Stimulated activated naive CD8-positive, alpha-beta T cell treated with anti-CD3 and anti-CD28 coated beads, Interleukin-15, amount 100 ng/mL, for 72 hours (primary cell): Measurements from ENCODE around the gene MRPS27.

Source experiments
- ATAC-seq: fragments of 150-1000 bp; cut with Tn5 transposase; 2 replicates; pipeline ENCODE4 v1.10.0; 2021; ENCODE audit warnings: mild to moderate bottlenecking, moderate library complexity
- DNase-seq, 2 donors: peaks; one replicate each; pipeline ENCODE4 v3.0.0; 2021 to 2022
- H3K27ac Mint-ChIP-seq, 2 donors: one replicate each; pipeline ENCODE4 v1.8.0; 2022; ENCODE audit warnings: mild to moderate bottlenecking in 2 of 2, mixed read lengths in 2 of 2, moderate library complexity in 2 of 2
- H3K27me3 Mint-ChIP-seq: one replicate; pipeline ENCODE4 v1.8.0; 2022; ENCODE audit warnings: mixed read lengths
- H3K4me1 Mint-ChIP-seq: one replicate; pipeline ENCODE4 v1.8.0; 2022; ENCODE audit warnings: mild to moderate bottlenecking, mixed read lengths
- H3K4me3 Mint-ChIP-seq, 2 donors: one replicate each; pipeline ENCODE4 v1.8.0; 2022; ENCODE audit warnings: mild to moderate bottlenecking in 2 of 2, mixed read lengths in 2 of 2, moderate library complexity in 1 of 2
- H3K9me3 Mint-ChIP-seq, 2 donors: one replicate each; pipeline ENCODE4 v1.8.0; 2022; ENCODE audit warnings: mixed read lengths in 2 of 2

The MRPS27 gene

DNA sequence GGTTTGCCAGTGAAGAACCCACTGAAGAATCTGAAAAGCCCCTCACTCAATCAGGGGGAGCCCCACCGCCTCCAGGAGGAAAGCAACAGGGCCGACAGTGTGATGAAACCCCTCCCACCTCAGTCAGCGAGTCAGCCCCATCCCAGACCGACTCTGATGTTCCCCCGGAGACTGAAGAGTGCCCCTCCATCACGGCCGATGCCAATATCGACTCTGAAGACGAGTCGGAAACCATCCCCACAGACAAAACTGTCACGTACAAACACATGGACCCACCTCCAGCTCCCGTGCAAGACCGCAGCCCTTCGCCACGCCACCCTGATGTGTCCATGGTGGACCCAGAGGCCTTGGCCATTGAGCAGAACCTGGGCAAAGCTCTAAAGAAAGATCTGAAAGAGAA, 120.4 kb downstream of the MRPS27 start:
- Mint-ChIP-seq H3K27me3 (peaks cover 19% of the 10 kb centered on the region), H3K9me3 (peaks cover 14 to 15% of the 10 kb centered on the region in 2 donors), H3K4me1 (peaks cover 6% of the 10 kb centered on the region), H3K27ac (no peak overlapping the region), H3K4me3 (no peak overlapping the region)
- no peak for ATAC-seq
- DNase-seq = no peak

DNA sequence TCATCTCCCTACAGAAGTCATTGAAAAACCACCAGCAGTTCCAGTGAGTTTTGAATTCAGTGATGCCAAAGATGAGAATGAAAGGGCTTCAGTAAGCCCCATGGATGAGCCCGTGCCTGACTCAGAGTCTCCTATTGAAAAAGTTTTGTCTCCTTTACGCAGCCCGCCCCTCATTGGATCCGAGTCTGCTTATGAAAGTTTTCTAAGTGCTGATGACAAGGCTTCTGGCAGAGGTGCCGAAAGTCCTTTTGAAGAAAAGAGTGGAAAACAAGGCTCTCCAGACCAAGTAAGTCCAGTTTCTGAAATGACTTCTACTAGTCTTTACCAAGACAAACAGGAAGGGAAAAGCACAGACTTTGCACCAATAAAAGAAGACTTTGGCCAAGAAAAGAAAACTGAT, 122.6 kb downstream of the MRPS27 start:
- Mint-ChIP-seq H3K4me3 (no peak overlapping the region), H3K4me1 (peaks cover 7% of the 10 kb centered on the region), H3K27me3 (peaks cover 31% of the 10 kb centered on the region), H3K9me3 (peaks cover 14 to 15% of the 10 kb centered on the region in 2 donors), H3K27ac (no peak overlapping the region)
- no peak for ATAC-seq
- no peak for DNase-seq

DNA sequence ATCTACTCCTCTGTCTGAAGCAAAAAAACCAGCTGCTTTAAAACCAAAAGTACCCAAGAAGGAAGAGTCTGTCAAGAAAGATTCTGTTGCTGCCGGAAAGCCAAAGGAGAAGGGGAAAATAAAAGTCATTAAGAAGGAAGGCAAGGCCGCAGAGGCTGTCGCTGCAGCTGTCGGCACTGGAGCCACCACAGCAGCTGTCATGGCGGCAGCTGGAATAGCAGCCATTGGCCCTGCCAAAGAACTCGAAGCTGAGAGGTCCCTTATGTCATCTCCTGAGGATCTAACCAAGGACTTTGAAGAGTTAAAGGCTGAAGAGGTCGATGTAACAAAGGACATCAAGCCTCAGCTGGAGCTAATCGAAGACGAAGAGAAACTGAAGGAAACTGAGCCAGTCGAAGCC, 124.5 kb downstream of the MRPS27 start:
- H3K27ac Mint-ChIP-seq = no peak overlapping the region
- ATAC-seq = no peak
- H3K4me1 Mint-ChIP-seq = peaks cover 7% of the 10 kb centered on the region
- H3K9me3 Mint-ChIP-seq = peaks cover 14 to 15% of the 10 kb centered on the region in 2 donors
- no peak overlapping the region for H3K4me3 Mint-ChIP-seq
- no peak for DNase-seq
- H3K27me3 Mint-ChIP-seq = peaks cover 44% of the 10 kb centered on the region

DNA sequence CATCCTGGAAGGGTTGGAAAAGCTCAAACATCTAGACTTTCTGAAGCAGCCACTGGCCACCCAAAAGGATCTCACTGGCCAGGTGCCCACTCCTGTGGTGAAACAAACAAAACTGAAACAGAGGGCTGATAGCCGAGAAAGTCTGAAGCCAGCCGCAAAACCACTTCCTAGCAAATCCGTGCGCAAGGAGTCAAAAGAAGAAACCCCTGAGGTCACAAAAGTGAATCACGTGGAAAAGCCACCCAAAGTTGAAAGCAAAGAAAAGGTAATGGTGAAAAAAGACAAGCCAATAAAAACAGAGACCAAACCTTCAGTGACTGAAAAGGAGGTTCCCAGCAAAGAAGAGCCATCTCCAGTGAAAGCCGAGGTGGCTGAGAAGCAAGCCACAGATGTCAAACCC, 125.2 kb downstream of the MRPS27 start:
- Mint-ChIP-seq H3K27ac (no peak overlapping the region), H3K27me3 (peaks cover 47% of the 10 kb centered on the region), H3K4me1 (peaks cover 7% of the 10 kb centered on the region), H3K4me3 (peak overlapping the region in 1 of 2 donors; percentile 41), H3K9me3 (peaks cover 14 to 15% of the 10 kb centered on the region in 2 donors)
- peak; percentile 83 for ATAC-seq
- peak; percentile 5 to 57 for DNase-seq

DNA sequence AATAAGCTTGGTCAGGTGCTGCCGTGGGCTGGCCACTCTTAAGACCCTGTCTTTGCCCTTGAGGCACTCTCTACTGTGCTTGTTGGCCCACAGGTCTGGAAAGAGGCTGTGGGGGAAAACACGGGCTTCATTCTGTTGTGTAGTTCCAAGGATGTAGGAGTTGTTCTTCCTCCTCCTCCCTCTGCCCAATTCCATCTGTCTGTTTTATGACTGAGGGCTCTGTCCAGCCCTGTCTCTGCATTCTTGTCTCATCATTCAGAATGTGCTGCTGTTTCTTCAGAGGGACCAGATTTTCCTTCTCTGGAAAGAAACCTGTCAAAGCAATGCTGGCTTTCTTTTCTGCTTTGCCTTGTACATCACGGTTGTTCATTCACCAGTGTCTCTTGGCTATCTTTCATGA, 128.6 kb downstream of the MRPS27 start:
- no peak overlapping the region for H3K4me3 Mint-ChIP-seq
- peaks cover 14 to 15% of the 10 kb centered on the region in 2 donors for H3K9me3 Mint-ChIP-seq
- peaks cover 46% of the 10 kb centered on the region for H3K27me3 Mint-ChIP-seq
- no peak for DNase-seq
- ATAC-seq = no peak
- H3K4me1 Mint-ChIP-seq = peaks cover 7% of the 10 kb centered on the region
- no peak overlapping the region for H3K27ac Mint-ChIP-seq

DNA sequence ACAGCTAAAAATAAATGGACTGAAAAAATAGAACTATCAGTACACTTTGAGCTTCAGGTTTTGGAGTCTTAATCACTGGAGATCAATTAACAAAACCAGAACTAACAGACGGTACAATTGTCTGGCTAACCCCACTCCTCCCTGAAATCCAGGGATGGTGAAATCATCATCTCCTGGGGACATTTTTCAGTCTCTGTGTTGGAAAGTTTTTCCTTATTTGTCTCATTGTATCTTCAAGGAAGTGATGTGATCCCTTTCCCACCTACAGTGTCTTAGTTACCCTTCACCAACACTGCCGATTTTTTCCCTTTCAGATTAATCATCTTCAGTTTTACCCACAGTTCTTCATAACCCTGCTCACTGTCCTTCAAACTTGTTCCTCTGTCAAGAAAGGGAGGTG, 130.9 kb downstream of the MRPS27 start:
- DNase-seq (no peak), ATAC-seq (no peak)
- H3K27me3 Mint-ChIP-seq = peaks cover 28% of the 10 kb centered on the region
- no peaks in the 10 kb centered on the region for H3K4me1 Mint-ChIP-seq
- H3K9me3 Mint-ChIP-seq = no peaks in the 10 kb centered on the region
- no peak overlapping the region for H3K4me3 Mint-ChIP-seq
- H3K27ac Mint-ChIP-seq = no peak overlapping the region

DNA sequence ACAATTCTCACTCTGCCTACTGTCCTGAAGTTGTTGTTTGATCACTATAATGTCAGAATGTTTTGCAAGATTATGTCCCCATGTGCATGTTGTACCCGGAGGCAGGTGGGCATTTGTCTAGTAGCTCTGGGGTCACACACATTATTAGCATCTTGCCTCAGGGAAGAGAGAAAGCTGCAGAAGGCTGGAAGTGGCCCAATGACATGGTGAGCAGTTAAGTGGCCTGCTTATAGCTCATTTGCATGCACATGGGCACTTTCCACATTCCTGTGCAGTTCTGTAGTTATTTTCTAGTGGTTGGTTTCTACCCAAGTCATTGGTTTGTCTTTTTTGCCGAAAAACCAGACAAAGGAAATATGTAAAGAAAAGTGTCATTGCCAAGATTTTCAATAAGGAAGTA, 131.9 kb downstream of the MRPS27 start:
- ATAC-seq (no peak), DNase-seq (no peak)
- no peaks in the 10 kb centered on the region for H3K4me1 Mint-ChIP-seq
- H3K27ac Mint-ChIP-seq = no peak overlapping the region
- peaks cover 28% of the 10 kb centered on the region for H3K27me3 Mint-ChIP-seq
- no peak overlapping the region for H3K4me3 Mint-ChIP-seq
- no peaks in the 10 kb centered on the region for H3K9me3 Mint-ChIP-seq

DNA sequence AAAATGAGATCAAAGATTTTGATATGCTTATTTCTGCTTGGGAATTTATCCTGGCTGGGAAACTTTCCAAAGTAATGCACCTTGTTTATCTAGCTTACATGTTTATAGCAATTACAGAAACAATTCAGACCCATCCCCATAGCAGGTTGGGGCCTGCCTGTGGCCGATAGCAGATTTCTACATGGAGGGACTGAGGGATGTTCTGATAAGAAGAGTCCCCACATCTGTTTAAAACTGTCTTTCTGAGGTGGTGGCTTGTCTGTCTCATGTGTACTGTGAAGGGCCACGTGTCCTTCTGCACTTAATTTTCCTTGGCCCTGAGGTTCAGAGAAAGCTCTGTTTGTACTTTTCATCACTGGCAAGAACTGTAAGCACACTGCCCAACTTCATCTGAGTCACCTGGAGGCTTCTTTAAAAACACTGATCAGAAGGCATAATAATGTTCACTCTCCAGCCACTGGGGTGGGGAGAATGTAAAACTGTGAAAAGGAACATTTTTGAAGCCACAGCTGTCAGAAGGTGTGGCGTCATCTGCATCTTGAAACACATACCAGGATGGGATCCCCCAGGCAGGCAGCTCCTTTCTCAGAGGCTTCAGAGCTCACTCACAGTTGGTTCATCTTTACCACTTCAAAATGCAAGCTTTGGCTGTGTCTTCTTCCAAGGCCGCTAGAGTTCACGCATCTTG, 132.5 kb downstream of the MRPS27 start:
- DNase-seq = peak in 1 of 2 donors; percentile 27
- Mint-ChIP-seq H3K27ac (no peak overlapping the region), H3K27me3 (peaks cover 31% of the 10 kb centered on the region), H3K9me3 (no peaks in the 10 kb centered on the region), H3K4me3 (no peak overlapping the region), H3K4me1 (no peaks in the 10 kb centered on the region)
- peak; percentile 82 for ATAC-seq

DNA sequence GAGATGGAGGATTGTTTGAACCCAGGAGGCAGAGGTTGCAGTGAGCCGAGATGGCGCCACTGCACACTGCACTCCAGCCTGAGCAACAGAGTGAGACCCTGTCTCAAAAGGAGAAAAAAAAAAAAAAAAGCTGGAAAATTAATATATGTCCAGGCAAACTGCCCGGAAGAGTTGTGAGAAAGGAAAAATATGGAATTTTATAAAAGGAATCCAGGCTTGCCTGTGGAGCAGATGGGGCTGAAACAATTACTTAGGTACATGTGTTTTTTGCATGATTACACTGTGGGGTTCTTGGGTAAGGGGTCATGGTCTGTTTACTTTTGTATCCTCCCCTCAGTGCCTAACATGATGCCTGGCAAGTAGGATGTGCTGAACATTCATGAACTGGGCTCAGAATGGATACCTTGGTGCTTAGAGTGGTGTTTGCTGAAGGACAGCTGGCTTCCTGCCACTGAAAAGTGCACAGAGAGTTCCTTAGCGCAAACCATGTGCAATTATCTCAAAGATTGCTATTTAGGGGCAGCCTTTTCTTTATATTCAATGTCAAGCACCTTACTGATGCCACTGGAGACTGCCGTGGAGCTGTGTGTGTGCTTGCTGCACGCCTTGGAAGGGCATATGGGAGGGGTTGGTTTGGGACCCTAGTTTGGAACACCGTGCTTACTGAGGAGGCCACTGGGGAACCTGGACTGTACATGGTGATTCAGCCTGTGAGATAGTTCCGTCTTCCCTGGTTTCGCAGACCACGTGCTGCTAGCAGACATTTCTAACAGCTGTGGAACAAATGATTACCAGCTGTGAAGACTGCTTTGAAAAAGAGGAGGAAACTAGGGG, 134.3 kb downstream of the MRPS27 start:
- Mint-ChIP-seq H3K9me3 (no peaks in the 10 kb centered on the region), H3K4me1 (no peaks in the 10 kb centered on the region), H3K4me3 (no peak overlapping the region), H3K27me3 (peaks cover 29% of the 10 kb centered on the region), H3K27ac (no peak overlapping the region)
- ATAC-seq (no peak), DNase-seq (no peak)

DNA sequence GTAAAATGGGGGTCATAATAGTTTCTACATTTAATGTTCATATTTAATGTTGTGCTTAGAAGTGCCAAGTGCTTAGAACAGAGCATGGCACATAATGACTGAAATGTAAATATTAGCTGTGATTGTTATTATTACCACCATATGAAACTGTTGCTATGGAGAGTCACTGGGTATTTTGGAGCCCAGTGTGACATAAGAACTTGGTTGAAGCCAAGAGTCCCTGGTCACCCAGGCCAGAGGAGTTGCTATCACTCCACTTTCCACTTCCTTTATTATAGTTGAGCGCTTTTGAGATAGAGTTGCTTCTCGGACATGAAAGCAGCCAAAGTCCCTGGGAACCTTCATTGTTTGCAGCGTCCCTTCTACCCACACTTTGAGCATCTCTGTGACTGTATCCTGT, 135.6 kb downstream of the MRPS27 start:
- H3K4me3 Mint-ChIP-seq = no peak overlapping the region
- no peaks in the 10 kb centered on the region for H3K4me1 Mint-ChIP-seq
- ATAC-seq (no peak), DNase-seq (no peak)
- no peak overlapping the region for H3K27ac Mint-ChIP-seq
- H3K9me3 Mint-ChIP-seq = no peaks in the 10 kb centered on the region
- H3K27me3 Mint-ChIP-seq = peaks cover 31% of the 10 kb centered on the region

DNA sequence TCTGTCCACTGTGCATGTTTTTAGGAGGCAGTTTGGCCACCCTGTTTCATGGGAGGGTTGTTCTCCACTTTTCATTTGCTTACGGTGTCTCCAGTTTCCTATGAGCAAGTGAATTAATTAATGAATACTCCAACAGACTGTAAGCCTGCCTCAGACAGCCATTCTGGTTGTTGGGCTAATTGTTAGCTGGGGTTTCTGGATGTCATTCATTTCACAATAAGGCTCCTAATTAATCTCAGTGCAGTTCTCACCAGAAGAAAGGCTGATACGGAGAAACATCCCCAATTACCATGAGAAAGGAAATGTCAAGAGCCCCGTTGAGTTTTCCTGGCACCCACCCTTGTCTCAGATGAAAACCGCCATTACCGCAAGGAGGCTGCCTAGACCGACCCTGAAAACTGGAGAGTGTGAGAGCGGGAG, 136.9 kb downstream of the MRPS27 start:
- DNase-seq = no peak
- Mint-ChIP-seq H3K4me1 (no peaks in the 10 kb centered on the region), H3K27me3 (peaks cover 39% of the 10 kb centered on the region), H3K9me3 (no peaks in the 10 kb centered on the region), H3K4me3 (no peak overlapping the region), H3K27ac (no peak overlapping the region)
- ATAC-seq = no peak

DNA sequence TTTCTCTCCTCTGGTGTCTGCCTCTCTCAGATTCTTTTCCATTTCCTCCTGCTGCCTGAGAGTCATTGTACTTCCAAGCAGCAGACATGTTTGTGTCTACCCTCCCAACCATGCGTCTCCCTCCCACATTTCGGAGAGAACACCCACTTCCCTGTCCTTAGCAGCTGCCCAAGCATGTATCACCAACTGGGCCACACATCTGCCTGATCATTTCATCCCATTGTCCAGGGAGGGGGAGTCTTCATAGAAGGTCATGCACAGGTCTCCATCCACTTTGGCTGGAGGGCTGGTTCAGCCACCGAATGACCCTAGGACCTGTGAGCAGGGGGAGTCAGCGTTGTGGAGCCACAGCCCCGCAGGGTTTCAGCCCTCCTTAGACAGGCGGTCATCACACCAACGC, 137.4 kb downstream of the MRPS27 start:
- no peak overlapping the region for H3K27ac Mint-ChIP-seq
- H3K27me3 Mint-ChIP-seq = peaks cover 44% of the 10 kb centered on the region
- no peaks in the 10 kb centered on the region for H3K9me3 Mint-ChIP-seq
- no peak overlapping the region for H3K4me3 Mint-ChIP-seq
- no peak for DNase-seq
- H3K4me1 Mint-ChIP-seq = no peaks in the 10 kb centered on the region
- no peak for ATAC-seq

DNA sequence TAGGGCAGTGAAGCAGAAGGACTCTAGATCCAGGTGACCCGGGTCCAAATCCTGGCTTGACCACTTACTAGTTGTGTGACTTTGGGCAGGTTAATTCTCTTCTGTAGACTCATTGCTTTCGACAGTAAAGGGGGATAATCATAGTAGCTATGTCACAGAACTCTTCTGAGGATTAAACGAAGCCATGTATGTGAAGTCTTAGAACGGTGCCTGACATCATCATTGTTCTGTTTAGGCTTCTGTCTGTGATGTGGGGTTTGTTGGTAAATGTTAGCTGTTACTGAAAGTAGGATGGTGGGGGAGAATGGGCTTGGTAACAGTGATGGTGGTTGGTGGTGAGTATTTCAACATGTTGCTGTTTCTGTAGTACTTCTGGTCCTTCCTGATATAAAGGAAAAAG, 139.1 kb downstream of the MRPS27 start:
- ATAC-seq (no peak), DNase-seq (no peak)
- no peaks in the 10 kb centered on the region for H3K4me1 Mint-ChIP-seq
- H3K9me3 Mint-ChIP-seq = no peaks in the 10 kb centered on the region
- peaks cover 57% of the 10 kb centered on the region for H3K27me3 Mint-ChIP-seq
- no peak overlapping the region for H3K27ac Mint-ChIP-seq
- no peak overlapping the region for H3K4me3 Mint-ChIP-seq

DNA sequence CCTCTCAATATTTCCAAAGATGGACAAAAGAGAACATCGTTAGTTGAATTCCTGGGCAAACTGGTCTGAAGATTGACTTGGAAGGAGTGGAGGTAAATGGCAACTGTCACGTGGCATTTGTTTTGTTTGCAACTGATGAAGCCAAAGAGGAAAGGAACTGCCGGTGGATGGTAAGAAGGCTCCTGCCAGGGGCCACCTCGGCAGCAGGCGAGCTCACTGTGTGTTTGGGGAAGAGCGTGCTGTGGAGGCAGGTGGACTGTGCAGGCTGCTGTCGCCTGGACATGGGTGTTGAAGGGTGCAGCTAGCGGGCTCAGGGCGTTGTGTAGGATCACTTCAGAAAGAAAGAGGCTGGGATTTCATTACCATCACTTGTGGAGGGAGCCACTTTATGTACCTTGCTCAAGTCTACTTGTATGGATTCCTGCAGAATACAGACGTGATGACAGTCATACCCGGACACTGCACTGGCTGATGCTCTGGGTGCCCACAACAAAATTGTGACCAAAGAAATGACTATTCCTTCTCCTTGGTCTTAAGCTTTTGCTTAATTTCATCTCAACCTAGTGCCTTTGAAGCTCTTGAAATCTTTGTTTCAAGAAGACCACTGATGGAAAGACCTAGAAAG, 140.1 kb downstream of the MRPS27 start:
- no peak for DNase-seq
- Mint-ChIP-seq H3K27me3 (peaks cover 67% of the 10 kb centered on the region), H3K9me3 (no peaks in the 10 kb centered on the region), H3K4me1 (no peaks in the 10 kb centered on the region), H3K4me3 (no peak overlapping the region), H3K27ac (no peak overlapping the region)
- no peak for ATAC-seq

DNA sequence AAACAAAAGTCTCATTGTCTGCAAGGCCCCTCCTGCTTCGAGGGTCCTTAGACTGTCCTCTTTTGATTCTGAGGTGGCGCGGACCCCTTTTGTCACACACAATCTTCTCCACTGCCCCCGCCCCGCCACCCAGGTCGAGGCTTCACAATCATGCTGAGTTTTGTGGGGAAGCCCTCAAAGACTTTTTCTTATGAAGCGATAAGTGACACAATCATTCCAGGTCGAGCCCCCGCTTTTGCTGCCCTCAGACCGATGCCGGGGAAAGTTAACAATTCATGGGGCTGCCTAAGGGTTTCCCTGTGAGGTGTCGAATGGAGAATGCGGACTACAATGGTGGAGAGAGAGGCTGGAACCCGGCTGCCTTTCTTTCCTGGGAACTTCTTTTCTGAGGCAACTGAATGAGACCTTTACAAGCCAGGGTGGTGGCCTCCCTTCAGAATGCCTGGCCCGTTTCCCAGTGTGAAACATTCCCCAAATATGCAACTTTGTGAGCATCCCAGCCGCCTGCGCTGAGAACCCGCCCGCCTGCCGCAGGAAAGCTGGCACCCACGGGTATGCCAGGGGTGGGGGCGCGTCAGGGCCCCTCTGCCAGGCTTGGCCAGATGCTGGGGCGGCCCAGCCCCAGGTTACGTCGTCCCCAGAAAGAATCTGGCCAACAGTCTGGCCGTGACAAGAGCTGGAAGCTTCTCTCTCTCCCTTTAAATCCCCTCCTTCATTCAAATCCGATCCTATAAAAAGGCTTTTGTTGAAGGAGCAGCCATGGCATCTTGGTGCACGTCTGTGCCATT, 140.8 kb downstream of the MRPS27 start:
- no peaks in the 10 kb centered on the region for H3K4me1 Mint-ChIP-seq
- DNase-seq (no peak), ATAC-seq (no peak)
- peaks cover 70% of the 10 kb centered on the region for H3K27me3 Mint-ChIP-seq
- no peak overlapping the region for H3K27ac Mint-ChIP-seq
- H3K9me3 Mint-ChIP-seq = no peaks in the 10 kb centered on the region
- no peak overlapping the region for H3K4me3 Mint-ChIP-seq
